Stimulated activated CD4-positive, alpha-beta T cell treated with anti-CD3 and anti-CD28 coated beads, Interleukin-12 subunit alpha, Interleukin-12 subunit beta, amount 100 ng/mL, for 4 hours (primary cell): ENCODE data around the gene CACNA1C.

Experiments used
- DNase-seq: peaks from one replicate; pipeline ENCODE4 v3.0.0-alpha.2; 2020

The CACNA1C gene

DNA sequence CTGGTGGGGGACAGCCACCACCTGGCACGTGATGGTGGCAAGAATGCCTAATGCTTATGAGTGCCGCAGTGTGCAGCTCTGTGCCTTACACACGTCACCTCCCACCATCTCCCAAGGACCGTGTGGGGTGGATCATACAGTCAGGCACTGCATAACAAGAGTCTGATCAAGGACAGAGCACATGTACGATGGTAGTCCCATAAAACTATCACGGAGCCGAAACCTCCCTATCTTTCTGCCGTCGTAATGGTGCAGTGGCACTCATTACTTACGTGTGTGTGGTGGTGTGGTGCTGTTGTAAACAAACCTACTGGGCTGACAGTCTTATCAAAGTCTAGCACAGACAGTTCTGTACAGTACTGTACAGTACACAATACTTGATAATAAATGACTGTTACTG is 89.3 kb downstream of the CACNA1C start:
- no peak for DNase-seq

- no peak for DNase-seq
Observed at GRCh38 chr12:2144951-2145350, 92.2 kb downstream of the CACNA1C start.

GRCh38 chr12:2145433-2145998 is 92.7 kb downstream of the CACNA1C start:
- DNase-seq, result no peak

GRCh38 chr12:2147335-2147734 is 94.5 kb downstream of the CACNA1C start:
- no peak for DNase-seq

- no peak for DNase-seq
Observed at GRCh38 chr12:2149091-2149490, 96.3 kb downstream of the CACNA1C start.

GRCh38 chr12:2150833-2151232 is 98.0 kb downstream of the CACNA1C start:
- no peak for DNase-seq

DNA sequence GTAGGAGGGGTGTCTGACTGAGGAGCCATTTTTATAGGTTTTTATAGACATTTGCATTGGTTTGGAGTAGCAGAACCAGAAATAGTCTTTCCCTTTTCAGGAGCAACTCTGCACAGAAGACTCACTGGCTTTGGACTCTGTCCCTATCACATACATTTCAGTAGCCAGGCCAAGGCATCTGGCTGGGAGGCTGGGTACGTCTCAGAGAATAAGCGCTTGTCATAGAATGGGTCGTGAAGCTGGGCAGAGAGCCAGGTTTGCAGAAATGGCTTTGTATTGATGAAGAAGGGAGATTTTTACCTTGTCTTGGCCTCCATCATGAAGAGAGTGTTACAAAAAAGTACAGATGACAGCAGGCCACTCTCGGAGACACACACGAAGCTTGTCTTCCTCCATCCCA is 98.6 kb downstream of the CACNA1C start:
- DNase-seq, result no peak

DNA sequence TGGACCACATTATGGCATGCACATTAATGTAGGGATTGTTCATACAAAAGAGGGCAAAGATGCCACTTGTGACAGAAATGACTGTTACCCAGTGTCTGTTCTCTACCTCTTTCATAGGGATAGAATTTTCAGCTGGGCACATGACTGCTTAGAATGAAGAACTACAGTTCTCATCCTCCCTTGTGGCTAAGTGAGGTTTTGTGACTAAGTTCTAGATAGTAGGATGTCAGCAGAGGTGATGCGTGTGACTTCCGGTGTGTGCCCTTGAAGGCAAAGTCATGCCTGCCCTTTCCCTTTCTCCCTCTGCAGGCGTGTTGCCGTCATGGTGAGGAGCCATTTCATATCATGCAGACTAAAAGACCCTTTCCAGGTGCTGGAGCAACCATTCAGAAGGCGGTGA is 99.3 kb downstream of the CACNA1C start:
- DNase-seq, result no peak

- no peak for DNase-seq
Observed at GRCh38 chr12:2154050-2154449, 101.3 kb downstream of the CACNA1C start.

DNA sequence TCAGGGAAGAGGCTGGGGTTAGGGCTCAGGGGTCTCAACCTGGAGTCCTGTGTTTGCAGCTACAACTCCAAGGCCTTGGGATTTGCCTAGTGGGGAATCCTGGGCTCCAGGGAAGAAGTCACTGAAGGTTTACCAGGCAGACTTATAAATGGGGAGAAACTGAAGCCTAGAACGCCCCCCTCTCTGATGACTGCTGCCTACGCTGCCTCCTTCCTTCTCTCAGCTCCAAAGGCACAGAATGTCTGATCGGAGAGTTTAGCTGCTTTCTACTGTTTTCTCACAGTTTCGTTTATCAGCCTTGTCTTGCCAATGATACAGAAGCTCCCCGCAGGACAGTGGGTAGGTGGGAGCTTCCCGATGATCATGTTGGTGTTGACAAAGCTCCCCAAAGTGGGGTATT is 101.7 kb downstream of the CACNA1C start:
- DNase-seq, result no peak

DNA sequence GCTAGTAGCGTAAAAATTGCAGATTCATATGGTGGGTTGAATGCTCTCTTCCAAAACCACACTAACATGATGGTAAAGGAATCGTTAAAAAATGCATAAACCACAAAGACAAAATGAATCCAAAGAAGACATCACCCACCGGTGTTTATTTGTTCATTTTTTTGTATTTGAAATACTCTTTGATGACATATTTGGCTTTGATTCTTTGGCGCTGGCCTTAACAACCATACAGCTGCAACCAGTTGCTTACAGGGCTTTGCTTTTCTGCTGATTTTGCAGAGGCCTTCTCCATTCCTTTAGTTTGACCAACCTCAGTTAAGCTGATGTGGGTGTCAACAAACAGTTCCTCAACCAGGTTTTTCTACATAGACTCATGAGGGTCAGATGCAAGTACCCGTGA is 103.5 kb downstream of the CACNA1C start:
- no peak for DNase-seq

- no peak for DNase-seq
Observed at GRCh38 chr12:2160043-2160442, 107.3 kb downstream of the CACNA1C start.

DNA sequence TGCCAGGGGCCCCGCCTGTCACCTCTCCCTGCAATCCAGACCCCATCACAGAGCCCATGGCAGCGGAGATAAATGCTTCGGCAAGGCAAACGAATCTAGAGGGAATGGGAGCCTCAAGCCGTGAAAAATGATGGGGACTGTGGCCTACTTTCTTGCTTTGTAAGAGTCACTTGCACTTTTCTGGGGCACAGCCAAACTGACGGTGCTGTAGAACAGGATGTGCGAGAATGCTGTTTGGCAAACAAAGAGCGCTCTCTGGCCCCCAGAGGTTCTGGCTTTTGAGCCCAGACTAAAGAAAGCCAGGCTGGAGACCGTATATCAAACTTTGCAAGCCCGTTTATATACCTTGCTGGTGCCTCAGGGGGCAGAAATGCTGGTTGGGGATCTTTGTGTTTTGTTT is 108.7 kb downstream of the CACNA1C start:
- DNase-seq, result no peak

GRCh38 chr12:2163177-2163941 is 110.6 kb downstream of the CACNA1C start:
- DNase-seq, result no peak

GRCh38 chr12:2165021-2165420 is 112.2 kb downstream of the CACNA1C start:
- DNase-seq, result no peak

GRCh38 chr12:2165927-2166326 is 113.1 kb downstream of the CACNA1C start:
- no peak for DNase-seq

GRCh38 chr12:2166696-2167095 is 113.9 kb downstream of the CACNA1C start:
- no peak for DNase-seq

GRCh38 chr12:2167231-2167630 is 114.4 kb downstream of the CACNA1C start:
- DNase-seq, result no peak

- DNase-seq, result no peak
Observed at GRCh38 chr12:2168808-2169207, 116.0 kb downstream of the CACNA1C start.

- no peak for DNase-seq
Observed at GRCh38 chr12:2169489-2169888, 116.7 kb downstream of the CACNA1C start.

GRCh38 chr12:2169940-2170339 is 117.2 kb downstream of the CACNA1C start:
- no peak for DNase-seq

GRCh38 chr12:2170376-2170775 is 117.6 kb downstream of the CACNA1C start:
- no peak for DNase-seq

GRCh38 chr12:2171672-2172426 is 119.1 kb downstream of the CACNA1C start:
- DNase-seq, result no peak
